Colonic mucosa (tissue), 4 donors: Measurements from ENCODE around the gene CYP46A1. TPM values are rescaled to one million over a fixed set of nuclear protein-coding genes. Genes with fewer than 3 reads are reported as not detected.
A peak's percentile ranks its signal among the peaks of the same experiment; 100 is the strongest.

ENCODE experiments used
- DNase-seq: peaks from one replicate; pipeline ENCODE4 v3.0.0-alpha.2; 2020
- H3K27ac ChIP-seq: fragments of 200-600 bp; one replicate; pipeline ENCODE4 v1.8.0; 2021
- H3K27me3 ChIP-seq: fragments of 200-600 bp; one replicate; pipeline ENCODE4 v1.8.0; 2021
- H3K36me3 ChIP-seq: fragments of 200-600 bp; one replicate; pipeline ENCODE4 v1.8.0; 2021
- H3K4me1 ChIP-seq: fragments of 200-600 bp; one replicate; pipeline ENCODE4 v1.8.0; 2021; ENCODE audit warnings: mild to moderate bottlenecking
- H3K4me3 ChIP-seq: fragments of 200-600 bp; one replicate; pipeline ENCODE4 v1.8.0; 2021
- H3K9ac ChIP-seq, 2 donors: one replicate each; pipeline ENCODE4 v1.7.0; 2013; ENCODE audit warnings: control low read depth in 2 of 2, low read depth in 2 of 2, low read length in 2 of 2
- H3K9me3 ChIP-seq: fragments of 200-600 bp; one replicate; pipeline ENCODE4 v1.8.0; 2021
- CTCF ChIP-seq: fragments of 200-600 bp; IDR thresholded peaks from one replicate; pipeline ENCODE4 v1.8.0; 2022; ENCODE audit warnings: antibody characterized with exemption, mild to moderate bottlenecking
- intact Hi-C: fragments of 100-400 bp; cut with DNase I; formaldehyde crosslinking; loops from one replicate; pipeline ENCODE4 v1.14.1; 2022
- total RNA-seq, 2 donors: library from RNA; stranded (reverse); fragmentation: NEBNext Ultra II Directional in 1 of 2; extraction: Animal tissue kit (Norgen Biotek cat#: 25700) in 1 of 2; gene quantifications; one replicate each; pipeline ENCODE4 v1.2.1, GENCODE V29; 2021
- donor health status: healthy.
- donor health status: DM: no; HTN: no; CAD: no.
- donor health status: DM: no; HTN: no; CAD: no.

Gene CYP46A1
- total RNA-seq, 2 donors from 2014 or later: 0.05 to 0.25 TPM

DNA sequence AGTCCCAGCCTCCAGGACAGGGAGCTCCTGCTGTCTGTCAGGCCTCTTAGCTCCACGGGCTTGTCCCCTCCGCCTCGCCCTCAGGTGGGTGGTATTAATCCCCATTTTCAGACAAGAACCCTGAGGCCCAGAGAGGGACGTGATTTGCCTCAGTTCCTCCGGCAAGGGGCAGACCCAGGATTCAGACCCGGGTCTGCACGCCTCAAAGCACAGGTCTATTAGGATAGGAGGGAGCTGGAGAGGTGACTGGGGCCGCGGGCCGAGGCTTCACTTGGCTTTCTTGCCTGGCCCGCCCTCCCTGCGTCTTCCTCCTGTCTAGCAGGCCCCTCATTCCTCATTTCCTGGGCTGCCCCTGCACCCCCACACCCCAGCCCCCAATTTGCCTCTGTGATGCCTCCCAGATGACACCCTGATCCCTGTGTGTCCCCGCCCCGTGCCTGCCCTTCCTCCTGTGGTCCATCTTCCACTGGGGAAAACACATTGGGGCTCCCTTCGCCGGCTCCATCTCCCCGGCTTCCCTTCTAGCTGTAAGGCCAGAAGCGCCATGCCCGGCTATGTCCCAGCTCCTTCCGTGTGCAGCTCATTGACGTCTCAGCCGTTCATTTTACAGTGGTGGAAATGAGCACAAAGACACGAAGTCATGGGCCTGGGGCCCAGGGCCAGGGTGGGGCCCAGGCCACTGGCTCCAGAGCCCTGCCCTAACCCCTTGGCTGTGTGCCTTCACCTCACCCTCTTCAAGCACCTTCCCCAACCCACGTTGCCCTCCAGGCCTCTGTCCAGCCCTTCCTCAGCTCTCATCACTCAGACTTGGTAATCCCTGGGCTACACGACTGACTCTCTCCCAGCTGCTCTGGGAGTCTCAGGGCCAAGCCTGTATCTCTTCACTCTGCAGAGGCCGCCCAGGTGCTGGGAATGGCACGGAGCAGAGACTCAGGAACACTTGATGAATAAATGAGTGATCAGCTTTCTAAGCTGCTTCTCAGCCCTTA, 15.5 kb upstream of the CYP46A1 start:
- no peak overlapping the region for H3K9ac ChIP-seq
- intact Hi-C loops: no loop called here
- TF ChIP-seq CTCF: no peak
- no peak overlapping the region for H3K27ac ChIP-seq
- no peaks in the 10 kb centered on the region for H3K4me1 ChIP-seq
- DNase-seq: no peak
- H3K4me3 ChIP-seq: no peak overlapping the region
- H3K36me3 ChIP-seq: no peaks in the 10 kb centered on the region
- H3K9me3 ChIP-seq: no peaks in the 10 kb centered on the region
- H3K27me3 ChIP-seq: no peaks in the 10 kb centered on the region

DNA sequence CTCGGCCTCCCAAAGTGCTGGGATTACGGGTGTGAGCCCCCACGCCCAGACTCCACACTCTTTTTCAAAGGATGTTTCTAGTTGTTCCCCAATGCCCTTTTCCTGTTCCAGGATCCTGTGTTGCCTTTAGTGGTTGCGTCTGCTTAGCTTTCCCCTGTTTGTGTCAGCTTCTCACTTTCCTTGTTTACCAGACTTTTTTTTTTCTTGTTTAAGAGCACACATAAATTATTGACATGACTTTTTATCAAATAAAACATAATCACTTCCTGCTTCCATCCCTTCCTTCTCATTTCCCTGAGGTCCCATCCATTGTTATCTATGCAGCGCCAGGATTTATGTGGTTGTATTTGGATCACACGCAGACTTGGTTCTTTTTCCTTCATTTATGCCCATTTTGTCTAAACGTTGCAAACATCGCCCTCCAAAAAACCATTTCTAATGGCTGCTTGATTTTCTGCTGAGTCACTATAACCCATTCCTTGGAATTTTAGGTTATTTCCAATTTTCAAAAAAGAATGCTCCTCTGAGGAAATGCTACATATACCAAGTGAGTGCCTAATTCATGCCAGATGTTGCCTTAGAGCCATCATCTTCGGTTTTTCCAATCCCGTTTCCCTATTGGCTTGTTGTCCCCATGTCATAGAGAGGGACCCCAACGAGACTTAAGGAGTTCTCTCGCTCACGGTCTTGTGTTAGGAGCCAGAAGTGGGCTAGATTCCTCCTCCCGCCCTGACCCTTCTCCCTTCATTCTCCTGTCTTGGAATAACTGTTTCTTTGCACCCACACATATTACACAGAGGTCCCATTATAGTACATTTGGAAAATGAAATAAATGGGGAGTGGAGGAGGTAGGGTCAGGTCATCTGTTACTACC, 13.5 kb upstream of the CYP46A1 start:
- no peaks in the 10 kb centered on the region for H3K9me3 ChIP-seq
- no peaks in the 10 kb centered on the region for H3K36me3 ChIP-seq
- no peak overlapping the region for H3K4me3 ChIP-seq
- no peaks in the 10 kb centered on the region for H3K4me1 ChIP-seq
- no peak overlapping the region for H3K9ac ChIP-seq
- H3K27ac ChIP-seq: no peak overlapping the region
- no peaks in the 10 kb centered on the region for H3K27me3 ChIP-seq
- TF ChIP-seq CTCF: no peak
- intact Hi-C loops: no loop called here
- no peak for DNase-seq

GRCh38 chr14:99671235-99672224, 12.6 kb upstream of the CYP46A1 start:
- Histone ChIP-seq H3K36me3 (no peaks in the 10 kb centered on the region), H3K27ac (no peak overlapping the region), H3K4me3 (no peak overlapping the region), H3K9ac (peak overlapping the region; percentile 4 to 68), H3K9me3 (no peaks in the 10 kb centered on the region), H3K27me3 (no peaks in the 10 kb centered on the region), H3K4me1 (no peaks in the 10 kb centered on the region)
- intact Hi-C loops: no loop called here
- no peak for TF ChIP-seq CTCF
- DNase-seq: peak; percentile 24

DNA sequence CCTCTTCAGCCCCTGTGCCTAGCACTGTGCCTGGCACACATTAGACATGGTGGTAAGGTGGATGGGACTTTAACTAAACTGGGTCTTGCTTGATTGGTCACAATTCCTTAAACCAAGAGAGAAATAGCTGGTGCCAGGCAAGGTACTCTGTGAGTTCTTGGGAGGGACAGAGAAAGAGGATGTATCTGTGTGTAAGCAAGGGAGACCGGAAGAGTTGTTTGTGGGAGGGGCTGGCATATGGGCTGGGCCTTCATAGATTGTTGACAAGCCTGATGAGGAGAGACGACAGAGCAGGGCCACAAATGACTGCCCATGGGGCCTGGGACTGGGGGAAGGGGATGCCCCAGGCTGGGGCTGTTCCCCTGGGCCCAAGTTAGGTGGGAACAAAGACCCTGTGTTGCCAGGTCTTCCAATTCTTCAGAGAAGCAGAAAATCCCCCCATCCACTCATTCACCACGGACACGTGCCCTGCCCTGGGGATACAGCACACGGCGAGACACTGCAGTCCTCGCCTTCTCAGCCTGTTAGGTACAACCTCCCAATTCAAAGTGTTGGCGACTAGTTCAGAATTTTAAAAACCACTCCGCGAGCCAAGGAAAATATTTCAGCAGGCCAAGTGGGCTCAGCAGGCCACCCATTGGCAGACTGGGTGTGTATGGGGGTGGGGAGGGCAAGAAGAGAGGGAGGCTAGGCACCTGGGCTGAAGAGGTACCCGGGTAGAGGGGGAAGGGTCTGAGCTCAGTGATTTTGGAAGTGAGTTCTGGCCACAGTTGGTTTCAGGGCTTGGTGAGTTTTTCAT, 11.4 kb upstream of the CYP46A1 start:
- intact Hi-C loops: no loop called here
- DNase-seq: peak; percentile 26

More for the DNA sequence above, 11.4 kb upstream of the CYP46A1 start:
- Histone ChIP-seq H3K9me3 (no peaks in the 10 kb centered on the region), H3K9ac (peak overlapping the region in 1 of 2 donors; percentile 68), H3K36me3 (no peaks in the 10 kb centered on the region), H3K27me3 (no peaks in the 10 kb centered on the region), H3K4me1 (no peaks in the 10 kb centered on the region), H3K4me3 (no peak overlapping the region), H3K27ac (no peak overlapping the region)
- no peak for TF ChIP-seq CTCF
